Measurements from ENCODE around the gene HOXB8. TPM values are rescaled to one million over a fixed set of nuclear protein-coding genes. Genes with fewer than 3 reads are reported as not detected.

The HOXB8 gene
- total RNA-seq, 1 experiment from 2014 or later: 28.2 TPM

DNA sequence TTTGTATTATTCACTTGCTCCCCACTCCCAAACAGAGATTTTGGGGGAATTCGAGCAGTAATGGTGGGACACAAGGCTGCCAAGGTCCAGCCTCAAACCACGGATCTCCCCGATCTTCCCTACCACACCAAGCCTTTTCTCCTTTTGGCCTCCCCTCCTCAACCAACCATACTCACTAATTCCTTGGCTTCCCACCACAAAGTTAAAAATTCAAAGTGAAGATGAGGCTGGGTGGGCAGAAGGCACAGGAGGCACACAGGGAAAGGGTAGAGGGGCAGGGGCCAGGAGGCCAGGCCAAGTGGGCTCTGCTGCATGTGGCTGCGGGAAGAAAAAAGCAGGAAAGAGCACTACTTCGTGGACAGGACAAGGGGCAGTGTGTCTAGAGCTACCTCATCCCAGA lies 52.2 kb downstream of the HOXB8 start:
- TF ChIP-seq, protein P1, sequence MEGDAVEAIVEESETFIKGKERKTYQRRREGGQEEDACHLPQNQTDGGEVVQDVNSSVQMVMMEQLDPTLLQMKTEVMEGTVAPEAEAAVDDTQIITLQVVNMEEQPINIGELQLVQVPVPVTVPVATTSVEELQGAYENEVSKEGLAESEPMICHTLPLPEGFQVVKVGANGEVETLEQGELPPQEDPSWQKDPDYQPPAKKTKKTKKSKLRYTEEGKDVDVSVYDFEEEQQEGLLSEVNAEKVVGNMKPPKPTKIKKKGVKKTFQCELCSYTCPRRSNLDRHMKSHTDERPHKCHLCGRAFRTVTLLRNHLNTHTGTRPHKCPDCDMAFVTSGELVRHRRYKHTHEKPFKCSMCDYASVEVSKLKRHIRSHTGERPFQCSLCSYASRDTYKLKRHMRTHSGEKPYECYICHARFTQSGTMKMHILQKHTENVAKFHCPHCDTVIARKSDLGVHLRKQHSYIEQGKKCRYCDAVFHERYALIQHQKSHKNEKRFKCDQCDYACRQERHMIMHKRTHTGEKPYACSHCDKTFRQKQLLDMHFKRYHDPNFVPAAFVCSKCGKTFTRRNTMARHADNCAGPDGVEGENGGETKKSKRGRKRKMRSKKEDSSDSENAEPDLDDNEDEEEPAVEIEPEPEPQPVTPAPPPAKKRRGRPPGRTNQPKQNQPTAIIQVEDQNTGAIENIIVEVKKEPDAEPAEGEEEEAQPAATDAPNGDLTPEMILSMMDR (IDR thresholded peaks at IDR 0.05; ENCODE audit: unreplicated experiment): no peak
- peaks cover 58% of the 10 kb centered on the region for H3K4me1 Mint-ChIP-seq (ENCODE audit: low read depth, unreplicated experiment)
- H3K27me3 Mint-ChIP-seq (ENCODE audit: unreplicated experiment): no peaks in the 10 kb centered on the region
- CTCF ChIA-PET: interaction anchor here (0.6 to 2.3 kb wide), 10 partner anchors 16 to 352 kb away, joined by 3 to 7 read pairs (median 4); no protein-coding TSS in a partner anchor
- H3K4me3 Mint-ChIP-seq (ENCODE audit: low read depth, unreplicated experiment): no peak overlapping the region
- no peak for DNase-seq
- H3K36me3 Mint-ChIP-seq (ENCODE audit: insufficient read depth, unreplicated experiment): peaks cover 63% of the 10 kb centered on the region
- no peak overlapping the region for H3K27ac Mint-ChIP-seq (ENCODE audit: unreplicated experiment)
- intact Hi-C loops (cut with micrococcal nuclease; ENCODE audit: unreplicated experiment): no loop called here
- BruUV-seq (replicated peaks): no TSS peak
- H3K9me3 Mint-ChIP-seq (ENCODE audit: low read depth, unreplicated experiment): no peaks in the 10 kb centered on the region

Small RNAs within 50 kb of the gene (microRNA-seq; reads per million reads assigned to microRNA genes)
- gene MIR196A1: 20.0 reads per million, percentile 44 among the genes with 10 or more reads in this experiment

Other genes starting within 250 kb of the HOXB8 start
- 4.4 and 9.3 TPM in 2 replicates for gene SKAP1, start 185.1 kb downstream of the HOXB8 start, total RNA-seq (2022)
- gene HOXB1, start 84.3 kb downstream of the HOXB8 start, total RNA-seq (2022): not detected in 2 replicates
- 24.5 and 32.6 TPM in 2 replicates for gene HOXB2, start 70.2 kb downstream of the HOXB8 start, total RNA-seq (2022)
- gene HOXB4, start 36.9 kb downstream of the HOXB8 start, total RNA-seq (2022): 28.0 and 31.1 TPM in 2 replicates
- 151 and 154 TPM in 2 replicates for gene HOXB3, start 25.1 kb downstream of the HOXB8 start, total RNA-seq (2022)
- gene HOXB5, start 21.5 kb downstream of the HOXB8 start, total RNA-seq (2022): 47.2 and 48.5 TPM in 2 replicates
- gene HOXB6, start 10.3 kb downstream of the HOXB8 start, total RNA-seq (2022): 140 and 144 TPM in 2 replicates
- gene HOXB7, start 4.3 kb downstream of the HOXB8 start, total RNA-seq (2022): 30.2 and 31.3 TPM in 2 replicates
- gene HOXB9, start 11.1 kb upstream of the HOXB8 start, total RNA-seq (2022): 26.0 and 27.8 TPM in 2 replicates
- not detected in 2 replicates for gene PRAC1, start 107.2 kb upstream of the HOXB8 start, total RNA-seq (2022)
- gene PRAC2, start 107.9 kb upstream of the HOXB8 start, total RNA-seq (2022): not detected in 2 replicates
- 1.1 and 1.9 TPM in 2 replicates for gene HOXB13, start 113.5 kb upstream of the HOXB8 start, total RNA-seq (2022)
- gene TTLL6, start 201.9 kb upstream of the HOXB8 start, total RNA-seq (2022): 0.21 and 0.78 TPM in 2 replicates
- 116 and 136 TPM in 2 replicates for gene CALCOCO2, start 215.7 kb upstream of the HOXB8 start, total RNA-seq (2022)

All from Calu3 (cell line).